HL-60 (cell line): Measurements from ENCODE around the gene GPRC5B.

Experiments
- DNase-seq, 2 experiments: peaks; one replicate each; pipeline ENCODE4 v3.0.0-alpha.2; 2010 to 2020; ENCODE audit warnings: low read depth in 1 of 2, low spot score in 1 of 2
- H3K27ac ChIP-seq: fragments of 250-450 bp; sonication (Bioruptor Pico); replicated peaks from 2 replicates; pipeline ENCODE4 v1.5.1; 2020; ENCODE audit warnings: mild to moderate bottlenecking, moderate library complexity
- H3K27me3 ChIP-seq: fragments of 250-450 bp; sonication (Bioruptor Pico); 2 replicates; pipeline ENCODE4 v1.5.1; 2021; ENCODE audit warnings: mild to moderate bottlenecking, moderate library complexity; ENCODE audit not compliant: insufficient read depth, poor library complexity, severe bottlenecking
- H3K4me3 ChIP-seq: replicated peaks from 2 replicates; pipeline ENCODE4 v1.5.1; 2011; ENCODE audit warnings: mild to moderate bottlenecking, control low read depth, low read length; ENCODE audit not compliant: insufficient read depth
- GABPA ChIP-seq: IDR thresholded peaks from 2 replicates; pipeline ENCODE4 v1.6.1; 2012; ENCODE audit warnings: low read depth
- POLR2AphosphoS5 ChIP-seq: IDR thresholded peaks from 2 replicates; pipeline ENCODE4 v1.6.1; 2012; ENCODE audit warnings: low read depth
- SPI1 ChIP-seq: IDR thresholded peaks from 2 replicates; pipeline ENCODE4 v1.6.1; 2012; ENCODE audit warnings: low read depth, mild to moderate bottlenecking, borderline replicate concordance
- TF ChIP-seq, protein P1 (sequence below): IDR thresholded peaks from one replicate; pipeline ENCODE4 v1.5.1; 2011; ENCODE audit warnings: low read length, control low read depth, inconsistent platforms; ENCODE audit not compliant: insufficient read depth
- TF ChIP-seq, protein P2 (sequence below): IDR thresholded peaks from 2 replicates; pipeline ENCODE4 v1.6.1; 2012; ENCODE audit warnings: low read depth; ENCODE audit not compliant: insufficient replicate concordance

GPRC5B gene

DNA sequence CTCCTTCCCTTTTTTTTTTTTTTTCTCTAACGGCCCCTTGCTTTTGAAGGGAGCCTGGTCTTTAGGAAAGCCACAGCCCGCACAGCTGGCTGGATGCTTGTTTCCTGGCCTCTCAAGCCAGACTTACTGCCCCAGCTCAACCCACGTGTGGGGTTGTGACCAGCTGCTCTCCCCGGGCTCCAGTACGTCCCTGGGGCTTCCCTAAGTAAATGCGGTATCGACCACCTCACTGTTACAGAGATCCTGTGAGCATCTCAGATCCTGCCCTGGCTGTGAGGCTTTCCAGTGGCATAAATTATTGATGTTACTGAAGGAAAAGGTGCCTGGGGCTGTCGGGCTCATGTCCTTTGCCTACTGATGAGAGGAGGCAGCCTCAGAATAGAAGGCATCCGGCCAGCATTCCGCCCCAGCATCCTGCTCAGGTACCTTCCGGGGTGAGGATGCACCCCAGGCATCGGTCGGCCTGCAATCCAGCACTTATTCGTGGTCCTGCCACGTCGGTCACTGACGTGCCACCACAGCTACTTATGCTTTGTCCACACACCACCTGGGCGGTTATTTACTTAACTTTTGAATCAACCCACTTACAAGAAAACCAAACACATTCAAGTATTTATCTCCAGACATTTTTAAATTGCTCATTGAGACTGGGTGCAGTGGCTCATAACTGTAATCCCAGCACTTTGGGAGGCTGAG is 9.6 kb downstream of the GPRC5B start:
- H3K4me3 ChIP-seq = no peak overlapping the region
- TF ChIP-seq, protein P1, sequence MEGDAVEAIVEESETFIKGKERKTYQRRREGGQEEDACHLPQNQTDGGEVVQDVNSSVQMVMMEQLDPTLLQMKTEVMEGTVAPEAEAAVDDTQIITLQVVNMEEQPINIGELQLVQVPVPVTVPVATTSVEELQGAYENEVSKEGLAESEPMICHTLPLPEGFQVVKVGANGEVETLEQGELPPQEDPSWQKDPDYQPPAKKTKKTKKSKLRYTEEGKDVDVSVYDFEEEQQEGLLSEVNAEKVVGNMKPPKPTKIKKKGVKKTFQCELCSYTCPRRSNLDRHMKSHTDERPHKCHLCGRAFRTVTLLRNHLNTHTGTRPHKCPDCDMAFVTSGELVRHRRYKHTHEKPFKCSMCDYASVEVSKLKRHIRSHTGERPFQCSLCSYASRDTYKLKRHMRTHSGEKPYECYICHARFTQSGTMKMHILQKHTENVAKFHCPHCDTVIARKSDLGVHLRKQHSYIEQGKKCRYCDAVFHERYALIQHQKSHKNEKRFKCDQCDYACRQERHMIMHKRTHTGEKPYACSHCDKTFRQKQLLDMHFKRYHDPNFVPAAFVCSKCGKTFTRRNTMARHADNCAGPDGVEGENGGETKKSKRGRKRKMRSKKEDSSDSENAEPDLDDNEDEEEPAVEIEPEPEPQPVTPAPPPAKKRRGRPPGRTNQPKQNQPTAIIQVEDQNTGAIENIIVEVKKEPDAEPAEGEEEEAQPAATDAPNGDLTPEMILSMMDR = no peak
- TF ChIP-seq, protein P2, sequence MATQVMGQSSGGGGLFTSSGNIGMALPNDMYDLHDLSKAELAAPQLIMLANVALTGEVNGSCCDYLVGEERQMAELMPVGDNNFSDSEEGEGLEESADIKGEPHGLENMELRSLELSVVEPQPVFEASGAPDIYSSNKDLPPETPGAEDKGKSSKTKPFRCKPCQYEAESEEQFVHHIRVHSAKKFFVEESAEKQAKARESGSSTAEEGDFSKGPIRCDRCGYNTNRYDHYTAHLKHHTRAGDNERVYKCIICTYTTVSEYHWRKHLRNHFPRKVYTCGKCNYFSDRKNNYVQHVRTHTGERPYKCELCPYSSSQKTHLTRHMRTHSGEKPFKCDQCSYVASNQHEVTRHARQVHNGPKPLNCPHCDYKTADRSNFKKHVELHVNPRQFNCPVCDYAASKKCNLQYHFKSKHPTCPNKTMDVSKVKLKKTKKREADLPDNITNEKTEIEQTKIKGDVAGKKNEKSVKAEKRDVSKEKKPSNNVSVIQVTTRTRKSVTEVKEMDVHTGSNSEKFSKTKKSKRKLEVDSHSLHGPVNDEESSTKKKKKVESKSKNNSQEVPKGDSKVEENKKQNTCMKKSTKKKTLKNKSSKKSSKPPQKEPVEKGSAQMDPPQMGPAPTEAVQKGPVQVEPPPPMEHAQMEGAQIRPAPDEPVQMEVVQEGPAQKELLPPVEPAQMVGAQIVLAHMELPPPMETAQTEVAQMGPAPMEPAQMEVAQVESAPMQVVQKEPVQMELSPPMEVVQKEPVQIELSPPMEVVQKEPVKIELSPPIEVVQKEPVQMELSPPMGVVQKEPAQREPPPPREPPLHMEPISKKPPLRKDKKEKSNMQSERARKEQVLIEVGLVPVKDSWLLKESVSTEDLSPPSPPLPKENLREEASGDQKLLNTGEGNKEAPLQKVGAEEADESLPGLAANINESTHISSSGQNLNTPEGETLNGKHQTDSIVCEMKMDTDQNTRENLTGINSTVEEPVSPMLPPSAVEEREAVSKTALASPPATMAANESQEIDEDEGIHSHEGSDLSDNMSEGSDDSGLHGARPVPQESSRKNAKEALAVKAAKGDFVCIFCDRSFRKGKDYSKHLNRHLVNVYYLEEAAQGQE = no peak
- TF ChIP-seq SPI1 = no peak
- TF ChIP-seq GABPA = no peak
- no peak for TF ChIP-seq POLR2AphosphoS5
- H3K27ac ChIP-seq = no peak overlapping the region
- no peaks in the 10 kb centered on the region for H3K27me3 ChIP-seq
- DNase-seq = peak in 1 of 2 experiments; percentile 14

DNA sequence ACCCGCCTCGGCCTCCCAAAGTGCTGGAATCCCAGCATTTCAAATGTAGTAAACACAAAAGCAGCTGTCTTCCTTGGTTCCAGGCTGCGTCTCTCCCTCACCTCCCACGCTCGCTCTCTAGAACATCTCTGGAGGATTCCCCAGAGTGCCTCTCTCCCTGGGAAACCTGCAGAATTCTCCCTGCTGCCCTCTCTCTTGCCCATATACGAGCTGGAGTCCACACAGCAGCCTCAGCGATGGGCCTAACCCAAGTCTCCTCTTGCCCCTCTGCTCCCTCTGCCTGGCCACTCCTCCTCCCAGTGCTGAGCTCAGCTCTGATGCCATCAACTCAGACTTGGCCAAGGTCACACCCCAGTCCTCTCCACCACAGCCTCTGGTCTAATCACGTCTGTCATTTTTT is 10.6 kb downstream of the GPRC5B start:
- Histone ChIP-seq H3K4me3 (no peak overlapping the region), H3K27me3 (no peaks in the 10 kb centered on the region), H3K27ac (no peak overlapping the region)
- TF ChIP-seq, protein P1 = no peak
- no peak for TF ChIP-seq SPI1
- no peak for TF ChIP-seq POLR2AphosphoS5
- TF ChIP-seq, protein P2 = no peak
- TF ChIP-seq GABPA = no peak
- no peak for DNase-seq

DNA sequence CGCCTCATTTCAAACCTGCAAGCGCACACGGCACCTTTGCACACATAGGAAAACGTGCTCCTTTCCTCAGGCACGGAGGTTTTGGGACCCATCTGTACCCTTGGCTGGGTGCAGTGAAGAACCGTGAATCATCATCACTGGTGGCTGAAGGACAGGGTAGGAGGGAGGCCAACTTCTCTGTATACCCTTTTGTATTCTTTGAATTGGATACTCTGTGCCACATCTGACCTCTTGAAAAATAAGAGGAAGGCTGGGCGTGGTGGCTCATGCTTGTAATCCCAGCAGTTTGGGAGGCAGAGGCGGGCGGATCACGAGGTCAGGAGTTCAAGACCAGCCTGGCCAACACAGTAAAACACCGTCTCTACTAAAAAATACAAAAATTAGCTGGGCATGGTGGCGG is 11.7 kb downstream of the GPRC5B start:
- TF ChIP-seq SPI1 (no peak), POLR2AphosphoS5 (no peak), GABPA (no peak)
- TF ChIP-seq, protein P2 = no peak
- TF ChIP-seq, protein P1 = no peak

More for the DNA sequence above, 11.7 kb downstream of the GPRC5B start:
- H3K27ac ChIP-seq = no peak overlapping the region
- H3K4me3 ChIP-seq = no peak overlapping the region
- no peak for DNase-seq
- no peaks in the 10 kb centered on the region for H3K27me3 ChIP-seq
